Breast epithelium (tissue), 3 donors: ENCODE results near the gene AHCYL2.

Source experiments
- CTCF ChIP-seq, 3 donors: fragments of 450-650 bp; IDR thresholded peaks; one replicate each; pipeline ENCODE4 v1.5.1; 2016 to 2017; ENCODE audit warnings: antibody characterized with exemption in 3 of 3, mild to moderate bottlenecking in 3 of 3, moderate library complexity in 3 of 3
- POLR2A ChIP-seq: fragments of 450-650 bp; IDR thresholded peaks from one replicate; pipeline ENCODE4 v1.6.1; 2016; ENCODE audit warnings: antibody characterized with exemption, mild to moderate bottlenecking, moderate library complexity

- TF ChIP-seq CTCF (IDR thresholded peaks at IDR 0.05) (no peak), POLR2A (no peak)
Observed at GRCh38 chr7:129466796-129467195, 242.0 kb downstream of the AHCYL2 start.
